HG03460 (cell line): ENCODE results near the gene PTPRN2.
"Not testable (repeated sequence)": the region's sequence is repeated elsewhere in the genome, so short reads cannot be mapped to it uniquely, and the experiment has no call there.

Experiments
- ATAC-seq: cut with Tn5 transposase; IDR thresholded peaks from one replicate; pipeline ENCODE4 v1.9.1; 2021; ENCODE audit not compliant: unreplicated experiment

The PTPRN2 gene

DNA sequence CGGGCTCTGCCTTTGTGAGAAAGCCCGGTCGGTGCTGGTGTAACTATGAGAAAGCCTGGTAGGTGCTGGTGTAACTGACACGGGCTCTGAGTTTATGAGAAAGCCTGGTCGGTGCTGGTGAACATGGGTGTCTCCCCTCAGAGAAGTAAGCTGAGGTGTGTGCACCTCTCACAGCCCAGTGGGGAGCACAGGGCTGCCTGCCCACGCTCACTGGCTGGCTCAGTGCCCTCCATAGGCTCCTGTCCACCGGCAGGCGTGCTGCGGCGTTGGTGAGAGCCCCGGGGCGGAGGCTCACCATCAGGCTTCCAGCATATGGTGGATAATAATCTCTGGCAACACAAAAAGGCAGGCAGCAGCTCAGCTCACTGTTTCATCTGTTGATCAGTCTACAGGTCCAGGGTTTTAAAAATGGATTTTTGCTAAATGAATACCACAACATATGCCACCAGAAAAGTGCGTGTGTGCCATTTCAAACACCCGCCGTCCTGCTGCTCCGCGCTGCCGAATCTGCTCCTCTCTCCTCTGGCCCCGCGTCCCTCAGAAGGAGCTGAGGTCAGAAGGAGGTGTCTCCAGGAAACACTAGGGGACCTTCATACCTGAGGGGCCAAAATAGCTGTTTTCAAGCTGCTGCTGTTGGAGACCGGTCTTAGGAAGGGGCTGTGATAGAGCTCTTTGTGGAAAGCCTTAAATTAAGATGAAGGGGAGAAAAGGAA is 885.2 kb downstream of the PTPRN2 start:
- ATAC-seq: no peak

DNA sequence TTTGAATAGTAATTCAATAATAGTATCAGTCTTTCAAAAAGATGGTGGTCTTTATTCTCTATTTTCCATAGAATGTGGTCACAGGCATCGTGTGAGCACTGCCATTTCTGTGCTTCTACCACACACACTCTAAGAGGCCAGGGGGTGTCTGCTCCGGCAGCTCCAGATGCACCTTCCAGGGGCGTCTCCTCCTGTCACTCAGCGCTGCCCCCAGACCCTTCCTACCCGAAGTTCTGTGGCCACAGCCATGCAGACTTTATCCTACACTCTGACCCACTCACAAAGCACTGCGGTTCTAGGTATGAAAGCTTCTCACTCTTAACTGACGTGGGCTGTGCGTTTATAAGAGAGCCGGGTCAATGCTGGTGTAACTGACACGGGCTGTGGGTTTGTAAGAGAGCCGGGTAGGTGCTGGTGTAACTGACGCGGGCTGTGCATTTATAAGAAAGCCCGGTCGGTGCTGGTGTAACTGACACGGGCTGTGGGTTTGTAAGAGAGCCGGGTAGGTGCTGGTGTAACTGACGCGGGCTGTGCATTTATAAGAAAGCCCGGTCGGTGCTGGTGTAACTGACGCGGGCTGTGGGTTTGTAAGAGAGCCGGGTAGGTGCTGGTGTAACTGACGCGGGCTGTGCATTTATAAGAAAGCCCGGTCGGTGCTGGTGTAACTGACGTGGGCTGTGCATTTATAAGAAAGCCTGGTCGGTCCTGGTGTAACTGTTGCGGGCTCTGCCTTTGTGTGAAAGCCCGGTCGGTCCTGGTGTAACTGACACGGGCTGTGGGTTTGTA is 886.0 kb downstream of the PTPRN2 start:
- ATAC-seq: not testable (repeated sequence)

- no peak for ATAC-seq
Observed at GRCh38 chr7:157700231-157701005, 887.2 kb downstream of the PTPRN2 start.

DNA sequence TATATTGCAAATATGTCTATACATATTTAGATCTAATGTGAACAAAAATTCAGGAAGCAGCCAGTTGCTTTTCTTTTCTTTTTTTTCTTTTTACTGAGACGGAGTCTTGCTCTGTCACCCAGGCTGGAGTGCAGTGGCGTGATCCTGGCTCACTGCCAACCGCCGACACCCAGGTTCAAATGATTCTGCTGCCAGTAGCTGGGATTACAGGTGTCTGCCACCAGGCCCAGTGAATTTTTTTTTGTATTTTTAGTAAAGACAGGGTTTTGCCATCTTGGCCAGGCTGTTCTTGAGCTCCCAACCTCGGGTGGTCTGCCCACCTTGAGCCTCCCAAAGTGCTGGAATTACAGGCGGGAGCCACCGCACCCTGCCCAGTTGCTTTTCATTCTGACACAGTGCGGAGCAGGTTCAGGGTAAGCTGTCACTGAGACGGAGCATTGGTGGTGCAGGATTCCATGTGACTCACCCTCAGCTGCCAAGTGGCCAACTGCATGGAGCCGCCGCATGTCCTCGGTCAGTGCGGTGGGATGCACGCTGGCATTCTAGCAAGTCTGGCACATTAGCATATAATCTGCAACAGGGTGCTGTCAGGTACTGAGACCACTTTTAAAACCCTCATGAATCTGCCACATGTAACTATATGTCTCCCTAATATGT is 888.1 kb downstream of the PTPRN2 start:
- no peak for ATAC-seq

DNA sequence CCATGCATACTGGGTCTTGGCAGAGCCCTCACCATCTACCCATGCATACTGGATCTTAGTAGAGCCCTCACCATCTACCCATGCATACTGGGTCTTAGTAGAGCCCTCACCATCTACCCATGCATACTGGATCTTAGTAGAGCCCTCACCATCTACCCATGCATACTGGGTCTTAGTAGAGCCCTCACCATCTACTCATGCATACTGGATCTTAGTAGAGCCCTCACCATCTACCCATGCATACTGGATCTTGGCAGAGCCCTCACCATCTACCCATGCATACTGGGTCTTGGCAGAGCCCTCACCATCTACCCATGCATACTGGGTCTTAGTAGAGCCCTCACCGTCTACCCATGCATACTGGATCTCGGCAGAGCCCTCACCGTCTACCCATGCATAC is 890.3 kb downstream of the PTPRN2 start:
- not testable (repeated sequence) for ATAC-seq

DNA sequence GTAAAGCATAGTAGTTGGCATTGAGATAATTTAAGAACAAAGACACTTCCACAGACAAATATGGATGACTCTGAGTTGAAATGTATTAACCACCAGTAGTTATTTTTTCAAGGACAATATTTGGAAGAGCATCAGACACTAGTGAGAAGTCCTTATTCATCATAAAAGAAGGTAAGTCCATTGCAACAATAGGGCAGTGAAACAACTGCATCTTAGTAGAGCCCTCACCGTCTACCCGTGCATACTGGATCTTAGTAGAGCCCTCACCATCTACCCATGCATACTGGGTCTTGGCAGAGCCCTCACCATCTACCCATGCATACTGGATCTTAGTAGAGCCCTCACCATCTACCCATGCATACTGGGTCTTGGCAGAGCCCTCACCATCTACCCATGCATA is 892.0 kb downstream of the PTPRN2 start:
- ATAC-seq: not testable (repeated sequence)

GRCh38 chr7:157694376-157694665 is 893.3 kb downstream of the PTPRN2 start:
- ATAC-seq: no peak

DNA sequence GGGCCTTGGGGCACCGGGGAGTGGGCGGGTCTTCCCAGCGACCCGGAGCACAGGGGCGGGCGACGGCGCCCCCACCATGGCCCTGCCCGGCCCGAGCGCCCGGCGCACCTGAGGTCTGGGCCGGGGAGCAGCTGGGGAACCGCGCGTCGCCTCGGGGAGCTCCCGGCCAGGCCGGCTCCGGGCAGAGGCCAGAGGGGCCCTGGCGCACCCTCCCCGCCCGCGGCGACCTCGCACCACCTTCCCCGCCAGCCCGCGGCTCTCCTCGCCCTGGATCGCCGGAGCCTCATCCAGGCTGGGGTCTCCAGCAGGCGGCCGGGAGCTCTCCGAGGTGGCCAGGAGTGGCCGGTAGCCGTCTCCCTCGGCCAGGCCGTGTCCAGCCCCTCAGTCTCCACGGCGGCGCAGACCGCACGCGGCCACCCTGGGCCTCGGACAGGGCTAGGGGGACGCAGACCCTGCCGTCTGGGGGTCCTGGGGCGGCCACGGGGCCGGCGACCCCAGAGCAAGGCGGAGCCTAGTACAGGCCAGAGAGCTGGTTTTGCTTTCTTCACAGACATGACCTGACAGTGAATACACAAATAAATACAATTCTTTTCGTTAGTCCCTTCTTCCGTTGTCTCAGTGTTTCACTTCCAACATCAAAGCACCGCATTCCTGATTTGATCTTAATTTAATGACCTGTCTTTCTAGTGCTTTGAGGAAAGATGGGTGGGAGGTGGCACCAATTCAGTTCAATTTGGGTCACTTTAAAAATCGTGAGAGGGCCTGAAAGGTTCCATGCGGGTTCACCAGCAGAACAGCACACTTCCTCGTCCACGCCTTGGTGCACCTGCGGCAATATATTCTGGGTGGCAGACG is 893.9 kb downstream of the PTPRN2 start:
- no peak for ATAC-seq

GRCh38 chr7:157693071-157693520 is 894.5 kb downstream of the PTPRN2 start:
- ATAC-seq: no peak

DNA sequence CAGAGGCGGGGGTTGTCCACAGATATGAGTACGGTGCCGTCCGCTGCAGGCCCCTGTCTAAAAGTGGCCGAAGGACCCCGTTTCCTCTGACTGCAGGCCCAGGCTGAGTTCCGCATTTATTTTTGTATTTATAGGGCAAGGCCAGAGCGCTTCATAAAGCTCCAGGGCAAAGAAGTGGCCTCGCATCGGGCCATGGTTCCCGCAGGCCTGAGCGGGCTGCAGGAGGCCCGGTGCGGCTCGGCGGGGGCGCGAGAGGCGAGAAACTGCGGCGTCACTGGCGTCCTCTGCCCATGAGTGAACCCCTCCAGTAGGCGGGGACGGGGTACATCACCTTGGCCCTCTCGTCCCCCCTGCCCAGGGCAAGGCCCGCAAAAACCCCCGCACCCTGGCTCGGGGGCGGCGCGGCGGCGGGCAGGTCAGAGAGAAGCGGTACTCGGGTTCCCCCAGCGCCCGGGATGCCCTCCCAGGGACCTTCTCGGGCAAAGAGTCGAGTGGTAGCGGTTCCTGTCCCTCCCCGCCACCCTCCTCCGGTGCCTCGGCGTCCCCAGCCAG is 895.1 kb downstream of the PTPRN2 start:
- ATAC-seq: no peak

GRCh38 chr7:157691586-157692459 is 895.8 kb downstream of the PTPRN2 start:
- ATAC-seq: no peak

- ATAC-seq: no peak
Observed at GRCh38 chr7:157690833-157691585, 896.6 kb downstream of the PTPRN2 start.

DNA sequence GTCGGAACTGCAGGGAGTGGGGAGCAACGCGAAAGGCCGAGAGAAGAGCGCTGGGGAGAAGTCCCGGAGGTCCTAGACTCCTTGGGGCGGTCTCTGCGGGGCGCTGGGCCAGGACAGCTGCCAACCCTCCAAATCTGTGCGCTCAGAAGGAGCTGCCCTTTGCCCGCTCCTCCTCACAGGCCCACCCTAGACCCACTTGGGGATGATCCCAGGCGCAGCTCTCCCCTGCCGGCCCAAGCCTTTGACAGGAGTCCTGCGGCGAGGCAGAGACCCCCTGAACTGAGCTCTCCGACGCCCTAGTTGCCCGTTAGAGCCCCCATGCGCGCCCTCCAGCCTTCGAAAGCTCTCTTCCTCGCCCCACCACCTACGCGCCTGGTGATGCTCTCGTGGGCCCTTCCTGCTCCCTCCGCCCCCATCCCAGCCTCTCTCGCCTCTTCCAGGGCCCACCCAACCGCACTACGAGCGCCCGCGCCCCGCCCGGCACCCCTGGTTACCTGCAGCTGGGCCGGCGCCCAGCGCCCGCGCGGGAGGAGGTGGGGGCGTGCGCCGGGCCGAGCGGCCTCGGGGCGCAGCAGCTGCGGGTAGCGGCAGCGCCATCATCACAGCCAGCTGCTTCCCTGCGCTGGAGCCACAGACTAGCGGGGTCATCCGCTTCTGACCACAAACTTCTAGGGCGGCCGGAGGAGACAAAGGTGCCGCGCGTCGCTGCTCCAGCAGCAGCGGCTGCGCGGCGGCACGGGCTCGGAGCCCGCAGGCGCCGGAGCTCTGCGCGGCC is 897.4 kb downstream of the PTPRN2 start:
- ATAC-seq: no peak

DNA sequence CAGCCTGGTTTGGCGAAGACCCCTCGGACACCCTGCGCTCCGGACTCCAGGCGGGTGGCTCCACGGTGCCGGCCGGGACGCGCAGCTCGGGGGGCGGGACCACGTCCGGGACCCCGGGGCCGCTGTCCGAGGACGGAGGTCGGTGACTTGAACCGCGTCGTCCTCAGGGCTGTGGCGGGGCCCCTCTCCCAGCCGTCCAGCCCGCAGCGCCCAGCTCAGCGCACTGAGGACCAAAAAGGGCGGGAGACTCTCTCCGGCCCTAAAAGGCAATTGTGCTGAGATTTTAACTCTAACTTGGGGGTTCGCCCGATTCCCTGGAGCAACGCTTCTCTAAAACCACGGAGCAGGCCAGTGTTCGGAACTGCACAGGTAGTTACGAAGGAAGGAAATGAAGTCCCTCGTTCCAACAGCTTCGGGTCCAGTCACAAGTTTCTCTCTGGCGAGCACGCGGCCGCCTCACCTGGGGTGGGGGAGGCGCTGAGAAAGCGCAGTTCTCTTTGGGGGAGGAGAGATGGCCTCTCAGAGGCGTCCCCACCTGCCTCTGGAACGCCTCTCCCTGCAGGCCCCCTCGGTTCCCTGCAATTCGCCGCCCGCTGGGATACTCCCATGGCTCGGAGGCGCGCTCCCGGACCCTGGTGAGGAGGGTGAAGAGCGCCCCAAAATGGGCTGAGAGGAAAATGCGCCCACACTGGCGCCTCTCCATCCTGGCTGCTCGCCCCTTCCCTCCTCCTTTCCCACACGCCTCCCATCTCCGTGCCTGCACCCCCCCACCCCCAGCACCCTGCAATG is 898.2 kb downstream of the PTPRN2 start:
- ATAC-seq: no peak

DNA sequence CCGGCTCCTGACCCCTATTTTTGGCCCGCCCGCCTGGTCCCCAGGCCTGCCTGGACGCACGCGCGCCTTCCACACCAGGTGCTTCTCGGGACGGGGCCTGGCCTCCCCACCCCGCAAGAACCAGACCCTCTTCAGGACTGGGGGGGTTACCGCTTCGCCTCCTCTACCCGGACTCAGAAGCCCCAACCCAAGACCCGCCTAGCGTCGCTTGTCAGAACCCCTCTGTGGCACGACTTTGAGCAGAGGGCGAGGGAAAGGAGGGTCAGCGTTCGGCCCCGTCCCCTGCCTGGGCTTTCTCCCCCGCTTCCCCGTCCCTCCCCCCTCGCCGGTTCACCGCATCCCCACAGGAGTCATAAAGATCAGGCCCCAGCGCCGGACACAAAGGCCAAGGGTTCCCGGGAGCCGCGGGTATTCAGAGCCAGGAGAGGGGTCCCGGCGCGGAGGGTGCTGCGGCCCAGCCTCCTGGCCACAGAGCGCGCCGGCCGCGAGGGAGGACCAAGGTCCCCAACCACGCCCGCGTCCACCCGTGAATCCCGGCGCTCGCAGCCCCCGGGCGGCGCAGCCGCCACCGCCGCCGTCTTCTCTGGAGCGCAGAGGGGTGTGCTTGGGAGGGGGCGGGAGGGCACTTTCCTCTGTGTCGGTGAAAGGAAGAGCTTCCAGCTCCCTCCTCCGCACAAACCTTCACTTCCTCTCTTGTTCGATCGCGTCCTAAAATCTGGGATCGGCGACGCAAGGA is 898.9 kb downstream of the PTPRN2 start:
- ATAC-seq: no peak

DNA sequence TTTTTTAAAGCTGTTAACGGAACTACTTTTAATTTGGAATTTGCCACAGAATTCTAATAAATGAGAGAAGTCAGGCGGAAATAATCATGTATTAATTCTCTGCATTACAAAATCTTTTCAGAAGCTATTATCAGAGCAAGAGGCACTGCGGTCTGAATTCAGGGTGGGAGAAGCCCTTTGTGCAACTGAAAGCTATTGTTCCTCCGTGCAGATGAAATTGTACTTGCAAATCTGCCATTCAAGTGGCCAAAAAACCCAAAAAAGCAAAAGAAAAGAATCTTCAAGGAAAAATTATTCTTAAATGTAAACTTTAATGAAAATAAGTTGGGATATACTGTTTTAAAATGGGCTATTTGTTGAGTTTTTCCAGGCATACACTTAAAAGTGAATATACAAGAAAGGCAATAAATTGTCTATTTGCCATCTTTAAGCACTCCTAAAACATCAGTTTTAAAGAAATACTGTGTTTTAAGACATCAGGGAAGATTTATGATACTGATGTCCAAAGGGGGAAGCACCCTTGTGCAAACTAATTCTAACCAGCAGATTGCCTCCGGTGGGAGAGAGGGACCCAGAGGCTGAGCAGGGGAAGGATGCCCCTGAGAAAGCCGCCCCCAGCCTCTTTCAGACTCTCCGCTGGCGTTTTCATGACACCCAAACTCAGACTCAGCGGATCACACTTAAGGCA is 899.6 kb downstream of the PTPRN2 start:
- no peak for ATAC-seq
